Measurements from ENCODE around the gene RAB3B.

DNA sequence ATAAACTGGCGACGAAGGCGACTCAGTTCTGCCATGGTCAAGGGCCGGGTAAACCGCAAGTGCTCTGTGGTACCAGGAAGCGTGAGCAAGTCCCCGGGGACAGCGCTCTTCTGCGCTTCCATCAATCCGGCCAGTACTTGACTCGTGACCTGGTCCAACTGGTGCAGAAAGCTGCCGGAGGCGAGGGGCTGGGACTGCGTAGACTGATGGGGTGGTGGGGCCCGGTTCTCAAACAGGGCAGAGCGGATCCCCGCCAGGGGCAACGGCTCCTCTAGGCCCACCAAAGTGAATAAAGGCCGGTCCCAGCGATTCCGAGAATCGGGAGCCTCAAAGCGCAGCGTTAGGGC is 42.3 kb upstream of the RAB3B start:
- TF ChIP-seq, protein P1, sequence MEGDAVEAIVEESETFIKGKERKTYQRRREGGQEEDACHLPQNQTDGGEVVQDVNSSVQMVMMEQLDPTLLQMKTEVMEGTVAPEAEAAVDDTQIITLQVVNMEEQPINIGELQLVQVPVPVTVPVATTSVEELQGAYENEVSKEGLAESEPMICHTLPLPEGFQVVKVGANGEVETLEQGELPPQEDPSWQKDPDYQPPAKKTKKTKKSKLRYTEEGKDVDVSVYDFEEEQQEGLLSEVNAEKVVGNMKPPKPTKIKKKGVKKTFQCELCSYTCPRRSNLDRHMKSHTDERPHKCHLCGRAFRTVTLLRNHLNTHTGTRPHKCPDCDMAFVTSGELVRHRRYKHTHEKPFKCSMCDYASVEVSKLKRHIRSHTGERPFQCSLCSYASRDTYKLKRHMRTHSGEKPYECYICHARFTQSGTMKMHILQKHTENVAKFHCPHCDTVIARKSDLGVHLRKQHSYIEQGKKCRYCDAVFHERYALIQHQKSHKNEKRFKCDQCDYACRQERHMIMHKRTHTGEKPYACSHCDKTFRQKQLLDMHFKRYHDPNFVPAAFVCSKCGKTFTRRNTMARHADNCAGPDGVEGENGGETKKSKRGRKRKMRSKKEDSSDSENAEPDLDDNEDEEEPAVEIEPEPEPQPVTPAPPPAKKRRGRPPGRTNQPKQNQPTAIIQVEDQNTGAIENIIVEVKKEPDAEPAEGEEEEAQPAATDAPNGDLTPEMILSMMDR (IDR thresholded peaks at IDR 0.05) = no peak
- TF ChIP-seq POLR2A (IDR thresholded peaks at IDR 0.05) = no peak
- no peak for TF ChIP-seq POLR2AphosphoS5 (IDR thresholded peaks at IDR 0.05)

Data from breast epithelium (tissue), 3 donors.